Spleen (tissue), 13 donors: ENCODE data around the gene CABP4. TPM values are rescaled to one million over a fixed set of nuclear protein-coding genes. Genes with fewer than 3 reads are reported as not detected.

Experiments
- DNase-seq: peaks from one replicate; pipeline ENCODE4 v3.0.0-alpha.2; 2020
- H3K27ac ChIP-seq, 8 donors: fragments of 200-600 bp; sonication (generic) in 7 of 8; 1 replicate in 4 of 8; 2 replicates in 4 of 8; pipeline versions ENCODE4 v1.5.0 to v1.8.0; 2016 to 2021; ENCODE audit warnings: inconsistent platforms in 4 of 8, mild to moderate bottlenecking in 4 of 8, moderate library complexity in 1 of 8
- H3K27me3 ChIP-seq, 7 donors: fragments of 200-600 bp; sonication (generic) in 6 of 7; replicated peaks in 1 of 7; 1 replicate in 4 of 7; 2 replicates in 3 of 7; pipeline versions ENCODE4 v1.5.0 to v1.8.0; 2016 to 2021; ENCODE audit warnings: inconsistent platforms in 3 of 7, mild to moderate bottlenecking in 1 of 7
- H3K36me3 ChIP-seq, 6 donors: fragments of 200-600 bp; sonication (generic) in 5 of 6; 1 replicate in 4 of 6; 2 replicates in 2 of 6; pipeline versions ENCODE4 v1.5.0 to v1.8.0; 2016 to 2021; ENCODE audit warnings: inconsistent platforms in 2 of 6
- H3K4me1 ChIP-seq, 6 donors: fragments of 200-600 bp; sonication (generic) in 5 of 6; 1 replicate in 3 of 6; 2 replicates in 3 of 6; pipeline versions ENCODE4 v1.5.0 to v1.8.0; 2016 to 2021; ENCODE audit warnings: inconsistent platforms in 3 of 6
- H3K4me3 ChIP-seq, 8 donors: fragments of 200-600 bp; sonication (generic) in 7 of 8; 1 replicate in 4 of 8; 2 replicates in 4 of 8; pipeline versions ENCODE4 v1.5.0 to v1.8.0; 2016 to 2021; ENCODE audit warnings: inconsistent platforms in 4 of 8, mild to moderate bottlenecking in 4 of 8, moderate library complexity in 2 of 8
- H3K9me3 ChIP-seq, 8 donors: fragments of 200-600 bp; sonication (generic) in 7 of 8; 1 replicate in 4 of 8; 2 replicates in 4 of 8; pipeline versions ENCODE4 v1.5.0 to v1.8.0; 2016 to 2021; ENCODE audit warnings: inconsistent platforms in 4 of 8
- POLR2A ChIP-seq, 3 donors: fragments of 450-650 bp; IDR thresholded peaks; one replicate each; pipeline ENCODE4 v1.5.1; 2017; ENCODE audit warnings: antibody characterized with exemption in 3 of 3, mild to moderate bottlenecking in 1 of 3
- POLR2AphosphoS5 ChIP-seq, 3 donors: sonication (generic); formaldehyde crosslinking; IDR thresholded peaks; one replicate each; pipeline ENCODE4 v1.5.1; 2017; ENCODE audit warnings: antibody characterized with exemption in 3 of 3
- WGBS, 5 donors: extraction: QIAGEN DNeasy Blood & Tissue Kit in 3 of 5; methylation state at CpG; one replicate each; pipeline versions ENCODE4 v1.1.5 to v1.1.7; 2013 to 2018; 5-methylcytosine and 5-hydroxymethylcytosine counted together
- intact Hi-C: fragments of 100-400 bp; cut with DNase I; formaldehyde crosslinking; loops from one replicate; pipeline ENCODE4 v1.15.0; 2023; ENCODE audit warnings: low total_unique reads
- long read RNA-seq, 2 donors: transcript quantifications; one replicate each; lab custom pipeline, GENCODE V29; 2026
- polyA plus RNA-seq, 3 donors: library from polyadenylated mRNA; stranded (reverse); fragments of 200-250 nt; gene quantifications; one replicate each; pipeline ENCODE4 v1.2.1, GENCODE V29; 2013
- total RNA-seq, 7 donors: library from RNA; depleted of rRNA in 3 of 7; stranded (reverse); fragments of >200 nt in 3 of 7; fragmentation: NEBNext Ultra II Directional in 4 of 7; extraction: Animal tissue kit (Norgen Biotek cat#: 25700) in 4 of 7; gene quantifications; one replicate each; pipeline versions ENCODE4 v1.1.0 to v1.2.1, GENCODE V29; 2016 to 2021
- TF ChIP-seq, protein P1 (sequence below), 11 experiments: fragments of 200-600 bp in 7 of 11; fragments of 450-650 bp in 4 of 11; sonication (generic) in 4 of 11; IDR thresholded peaks in 8 of 11; conservative IDR thresholded peaks in 3 of 11; 1 replicate in 7 of 11; 2 replicates in 4 of 11; pipeline versions ENCODE4 v1.4.0 to v1.8.0; 2016 to 2021; ENCODE audit warnings: antibody characterized with exemption in 11 of 11, inconsistent platforms in 4 of 11, mild to moderate bottlenecking in 1 of 11
- donor health status: healthy with polysubstance abuse.
- donor health status: DM: no; HTN: no; CAD: no; lungs with moderate emphysema.
- donor health status: DM: no; HTN: no; CAD: no.
- donor health status: Bipolar disorder and iron deficiency.
- donor health status: healthy.
- donor health status: DM: no; HTN: no; CAD: no.
- donor health status: DM: yes; HTN: yes; CAD: no.

The CABP4 gene
- total RNA-seq (10 to 100 TPM; 12.7 to 27.3 (median 21.3) TPM), polyA plus RNA-seq (1 to 10 TPM; 2.6 to 6.2 (median 3.0) TPM)
- long read RNA-seq, donor 1 = 0 reads
- long read RNA-seq, donor 2, partial matches to known transcripts = 6 of 6 reads
- long read RNA-seq, donor 2, other reads (novel, unspliced or antisense) = 0 of 6 reads

DNA sequence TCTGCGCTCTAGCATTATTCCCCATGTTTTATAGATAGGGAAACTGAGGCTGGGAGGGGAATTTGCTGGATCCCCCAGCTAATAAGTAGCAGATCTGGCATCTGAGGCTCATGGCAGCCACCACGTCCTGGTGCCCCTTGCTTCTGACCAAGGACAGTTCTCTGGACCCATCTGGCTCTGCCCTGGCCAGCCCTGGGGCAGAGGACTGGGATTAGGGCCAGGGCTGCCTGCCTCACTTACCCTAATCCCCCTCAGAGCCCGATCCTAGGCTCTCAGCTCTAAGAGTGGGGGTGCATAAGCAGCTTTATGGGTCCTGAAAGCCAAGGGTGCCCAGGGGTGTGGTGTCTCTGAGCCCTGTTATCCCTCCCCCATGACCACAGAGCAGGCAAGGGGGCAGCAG lies at the start of gene CABP4:
CABP4 (plus strand) TSS at position 301 of the 400 bp plus-strand sequence; CDS start at position 371, 70 bp downstream.
- DNase-seq = no peak
- WGBS, 5 donors = 85 to 98% (median 93%) methylated on average over 2 to 3 of the region's 3 CpGs
- Histone ChIP-seq H3K36me3 (no peaks in the 10 kb centered on the region), H3K9me3 (no peaks in the 10 kb centered on the region), H3K27ac (no peak within 1 kb of the TSS), H3K27me3 (no peaks in the 10 kb centered on the region), H3K4me3 (no peak within 1 kb of the TSS), H3K4me1 (peaks cover 3 to 90% (median 41%) of the 10 kb centered on the region in 6 donors)
- intact Hi-C loops = no loop called here
- TF ChIP-seq, protein P1, sequence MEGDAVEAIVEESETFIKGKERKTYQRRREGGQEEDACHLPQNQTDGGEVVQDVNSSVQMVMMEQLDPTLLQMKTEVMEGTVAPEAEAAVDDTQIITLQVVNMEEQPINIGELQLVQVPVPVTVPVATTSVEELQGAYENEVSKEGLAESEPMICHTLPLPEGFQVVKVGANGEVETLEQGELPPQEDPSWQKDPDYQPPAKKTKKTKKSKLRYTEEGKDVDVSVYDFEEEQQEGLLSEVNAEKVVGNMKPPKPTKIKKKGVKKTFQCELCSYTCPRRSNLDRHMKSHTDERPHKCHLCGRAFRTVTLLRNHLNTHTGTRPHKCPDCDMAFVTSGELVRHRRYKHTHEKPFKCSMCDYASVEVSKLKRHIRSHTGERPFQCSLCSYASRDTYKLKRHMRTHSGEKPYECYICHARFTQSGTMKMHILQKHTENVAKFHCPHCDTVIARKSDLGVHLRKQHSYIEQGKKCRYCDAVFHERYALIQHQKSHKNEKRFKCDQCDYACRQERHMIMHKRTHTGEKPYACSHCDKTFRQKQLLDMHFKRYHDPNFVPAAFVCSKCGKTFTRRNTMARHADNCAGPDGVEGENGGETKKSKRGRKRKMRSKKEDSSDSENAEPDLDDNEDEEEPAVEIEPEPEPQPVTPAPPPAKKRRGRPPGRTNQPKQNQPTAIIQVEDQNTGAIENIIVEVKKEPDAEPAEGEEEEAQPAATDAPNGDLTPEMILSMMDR (IDR thresholded peaks at IDR 0.05 in 8 of 11, conservative IDR thresholded peaks at IDR 0.05 in 3 of 11) = no peak
- TF ChIP-seq POLR2AphosphoS5 (IDR thresholded peaks at IDR 0.05) (no peak), POLR2A (IDR thresholded peaks at IDR 0.05) (no peak)

DNA sequence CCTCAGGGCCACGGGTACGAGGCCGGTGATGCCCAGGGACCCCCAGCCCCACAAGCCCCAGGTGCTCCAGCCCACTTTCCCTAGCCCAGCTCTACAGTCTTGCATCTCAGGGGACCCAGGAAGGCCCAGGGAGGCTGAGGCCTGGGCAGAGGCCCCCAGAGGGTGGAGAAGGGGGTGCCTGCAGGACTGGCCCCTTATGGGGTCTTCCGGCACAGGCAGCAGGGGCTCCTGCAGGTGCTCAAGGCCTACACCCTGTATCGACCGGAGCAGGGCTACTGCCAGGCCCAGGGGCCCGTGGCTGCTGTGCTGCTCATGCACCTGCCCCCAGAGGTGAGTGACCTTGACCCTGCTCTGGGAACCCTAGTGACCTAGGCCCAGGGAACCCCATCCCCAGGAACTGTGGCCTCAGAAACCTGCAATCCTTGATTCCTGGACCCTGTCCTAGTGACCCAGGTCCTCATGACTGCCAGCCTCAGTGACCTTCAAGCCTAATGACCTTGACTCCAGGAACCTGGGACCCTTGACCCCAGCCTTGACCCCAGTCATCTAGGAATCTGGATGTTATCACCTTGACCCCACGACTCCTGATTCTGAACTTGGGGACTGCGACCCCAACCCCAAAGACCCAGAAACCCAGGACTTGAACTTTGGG lies 49.3 kb upstream of the CABP4 start:
- H3K27me3 ChIP-seq = peaks cover 0 to 21% (median 0%) of the 10 kb centered on the region in 7 donors
- H3K9me3 ChIP-seq = no peaks in the 10 kb centered on the region
- WGBS, 5 donors = 79 to 96% (median 88%) methylated on average over 2 to 9 of the region's 9 CpGs
- H3K27ac ChIP-seq = peak overlapping the region; percentile 66 to 99 (median 96)
- intact Hi-C loops = no loop called here
- peak overlapping the region in 7 of 8 donors; percentile 69 to 91 (median 75) for H3K4me3 ChIP-seq
- H3K4me1 ChIP-seq = peaks cover 43 to 95% (median 87%) of the 10 kb centered on the region in 6 donors
- DNase-seq = peak; percentile 79
- H3K36me3 ChIP-seq = peaks cover 0 to 50% (median 6%) of the 10 kb centered on the region in 6 donors
- no peak for TF ChIP-seq POLR2A (IDR thresholded peaks at IDR 0.05)
- TF ChIP-seq, protein P1 (IDR thresholded peaks at IDR 0.05 in 8 of 11, conservative IDR thresholded peaks at IDR 0.05 in 3 of 11) = no peak
- TF ChIP-seq POLR2AphosphoS5 (IDR thresholded peaks at IDR 0.05) = no peak

DNA sequence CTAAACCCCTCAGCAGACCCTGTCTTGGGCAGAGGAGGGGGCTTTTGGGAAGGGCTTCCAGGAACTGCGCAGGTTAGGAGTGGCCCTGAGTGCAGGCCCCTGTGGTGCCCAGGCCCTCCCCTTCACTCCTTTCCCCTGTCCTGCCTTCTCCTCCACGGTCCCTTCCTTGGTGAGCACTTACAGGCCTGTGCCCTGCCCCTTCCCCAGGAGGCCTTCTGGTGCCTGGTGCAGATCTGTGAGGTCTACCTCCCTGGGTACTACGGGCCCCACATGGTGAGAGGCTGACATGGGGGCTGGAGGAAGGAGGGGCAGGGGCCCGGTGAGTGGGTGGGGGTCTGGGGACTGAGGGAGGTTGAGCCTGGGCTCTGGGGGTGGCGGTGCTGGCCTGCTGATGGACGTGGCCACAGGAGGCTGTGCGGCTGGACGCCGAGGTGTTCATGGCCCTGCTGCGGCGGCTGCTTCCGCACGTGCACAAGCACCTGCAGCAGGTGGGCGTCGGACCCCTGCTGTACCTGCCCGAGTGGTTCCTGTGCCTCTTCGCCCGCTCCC lies 48.7 kb upstream of the CABP4 start:
- Histone ChIP-seq H3K36me3 (peaks cover 0 to 50% (median 6%) of the 10 kb centered on the region in 6 donors), H3K27me3 (peaks cover 0 to 28% (median 0%) of the 10 kb centered on the region in 7 donors), H3K4me1 (peaks cover 46 to 97% (median 89%) of the 10 kb centered on the region in 6 donors), H3K9me3 (no peaks in the 10 kb centered on the region), H3K4me3 (peak overlapping the region in 6 of 8 donors; percentile 10 to 75 (median 22)), H3K27ac (peak overlapping the region; percentile 66 to 99 (median 96))
- TF ChIP-seq, protein P1 (IDR thresholded peaks at IDR 0.05 in 8 of 11, conservative IDR thresholded peaks at IDR 0.05 in 3 of 11) = no peak
- TF ChIP-seq POLR2AphosphoS5 (IDR thresholded peaks at IDR 0.05) = peak in 1 of 3 donors; percentile 56
- WGBS, 5 donors = 77 to 83% (median 80%) methylated on average over 4 to 18 of the region's 18 CpGs
- no peak for DNase-seq
- intact Hi-C loops = no loop called here
